ENCODE results near the gene XRCC4.

The XRCC4 gene

DNA sequence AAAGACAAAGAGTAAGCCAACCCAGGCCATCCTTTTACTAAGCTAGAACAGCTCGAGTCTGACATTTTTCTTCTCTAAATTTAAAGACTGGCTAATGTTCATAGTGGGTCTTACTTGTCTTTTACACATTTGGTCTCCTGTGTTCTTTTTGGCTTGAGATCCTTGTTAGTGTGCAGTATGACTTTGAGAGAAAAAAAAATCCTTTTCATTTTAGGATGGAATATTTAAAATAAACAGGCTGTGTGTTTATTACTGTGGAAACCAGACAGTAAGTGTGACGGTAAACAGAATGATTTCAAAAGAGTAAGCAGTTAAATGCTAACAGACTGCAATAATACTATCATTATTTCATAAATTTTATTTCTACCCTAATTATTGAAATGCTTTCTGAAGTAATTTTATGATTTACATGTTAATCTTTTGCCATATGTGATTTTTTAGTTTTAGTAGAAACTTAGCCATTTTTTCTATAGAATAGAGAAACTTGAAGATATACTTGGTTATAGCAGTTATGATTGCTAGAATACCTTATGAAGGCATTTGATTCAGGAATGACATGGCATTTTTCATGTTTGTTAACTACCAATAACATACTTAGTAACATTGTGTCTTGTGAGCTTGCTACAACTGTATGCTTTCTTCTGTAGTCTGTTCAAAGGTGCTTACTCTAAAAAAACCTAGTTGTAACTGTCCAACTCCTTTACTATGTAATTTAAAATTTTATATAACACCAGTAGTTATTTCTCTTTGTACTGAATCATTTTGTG lies 92.4 kb downstream of the XRCC4 start (continued):
- TF ChIP-seq, protein P1, sequence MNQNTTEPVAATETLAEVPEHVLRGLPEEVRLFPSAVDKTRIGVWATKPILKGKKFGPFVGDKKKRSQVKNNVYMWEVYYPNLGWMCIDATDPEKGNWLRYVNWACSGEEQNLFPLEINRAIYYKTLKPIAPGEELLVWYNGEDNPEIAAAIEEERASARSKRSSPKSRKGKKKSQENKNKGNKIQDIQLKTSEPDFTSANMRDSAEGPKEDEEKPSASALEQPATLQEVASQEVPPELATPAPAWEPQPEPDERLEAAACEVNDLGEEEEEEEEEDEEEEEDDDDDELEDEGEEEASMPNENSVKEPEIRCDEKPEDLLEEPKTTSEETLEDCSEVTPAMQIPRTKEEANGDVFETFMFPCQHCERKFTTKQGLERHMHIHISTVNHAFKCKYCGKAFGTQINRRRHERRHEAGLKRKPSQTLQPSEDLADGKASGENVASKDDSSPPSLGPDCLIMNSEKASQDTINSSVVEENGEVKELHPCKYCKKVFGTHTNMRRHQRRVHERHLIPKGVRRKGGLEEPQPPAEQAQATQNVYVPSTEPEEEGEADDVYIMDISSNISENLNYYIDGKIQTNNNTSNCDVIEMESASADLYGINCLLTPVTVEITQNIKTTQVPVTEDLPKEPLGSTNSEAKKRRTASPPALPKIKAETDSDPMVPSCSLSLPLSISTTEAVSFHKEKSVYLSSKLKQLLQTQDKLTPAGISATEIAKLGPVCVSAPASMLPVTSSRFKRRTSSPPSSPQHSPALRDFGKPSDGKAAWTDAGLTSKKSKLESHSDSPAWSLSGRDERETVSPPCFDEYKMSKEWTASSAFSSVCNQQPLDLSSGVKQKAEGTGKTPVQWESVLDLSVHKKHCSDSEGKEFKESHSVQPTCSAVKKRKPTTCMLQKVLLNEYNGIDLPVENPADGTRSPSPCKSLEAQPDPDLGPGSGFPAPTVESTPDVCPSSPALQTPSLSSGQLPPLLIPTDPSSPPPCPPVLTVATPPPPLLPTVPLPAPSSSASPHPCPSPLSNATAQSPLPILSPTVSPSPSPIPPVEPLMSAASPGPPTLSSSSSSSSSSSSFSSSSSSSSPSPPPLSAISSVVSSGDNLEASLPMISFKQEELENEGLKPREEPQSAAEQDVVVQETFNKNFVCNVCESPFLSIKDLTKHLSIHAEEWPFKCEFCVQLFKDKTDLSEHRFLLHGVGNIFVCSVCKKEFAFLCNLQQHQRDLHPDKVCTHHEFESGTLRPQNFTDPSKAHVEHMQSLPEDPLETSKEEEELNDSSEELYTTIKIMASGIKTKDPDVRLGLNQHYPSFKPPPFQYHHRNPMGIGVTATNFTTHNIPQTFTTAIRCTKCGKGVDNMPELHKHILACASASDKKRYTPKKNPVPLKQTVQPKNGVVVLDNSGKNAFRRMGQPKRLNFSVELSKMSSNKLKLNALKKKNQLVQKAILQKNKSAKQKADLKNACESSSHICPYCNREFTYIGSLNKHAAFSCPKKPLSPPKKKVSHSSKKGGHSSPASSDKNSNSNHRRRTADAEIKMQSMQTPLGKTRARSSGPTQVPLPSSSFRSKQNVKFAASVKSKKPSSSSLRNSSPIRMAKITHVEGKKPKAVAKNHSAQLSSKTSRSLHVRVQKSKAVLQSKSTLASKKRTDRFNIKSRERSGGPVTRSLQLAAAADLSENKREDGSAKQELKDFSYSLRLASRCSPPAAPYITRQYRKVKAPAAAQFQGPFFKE (tag by site-specific recombination; IDR thresholded peaks at IDR 0.05; ENCODE audit: borderline replicate concordance): no peak
- TF ChIP-seq ZNF221 (tag by site-specific recombination; IDR thresholded peaks at IDR 0.05; ENCODE audit: borderline replicate concordance) (no peak), ZNF777 (tag by site-specific recombination; IDR thresholded peaks at IDR 0.05; ENCODE audit: borderline replicate concordance) (no peak), RBAK (tag by site-specific recombination; IDR thresholded peaks at IDR 0.05) (no peak), ZNF664 (tag by site-specific recombination; IDR thresholded peaks at IDR 0.05) (no peak)
- TF ChIP-seq, protein P2, sequence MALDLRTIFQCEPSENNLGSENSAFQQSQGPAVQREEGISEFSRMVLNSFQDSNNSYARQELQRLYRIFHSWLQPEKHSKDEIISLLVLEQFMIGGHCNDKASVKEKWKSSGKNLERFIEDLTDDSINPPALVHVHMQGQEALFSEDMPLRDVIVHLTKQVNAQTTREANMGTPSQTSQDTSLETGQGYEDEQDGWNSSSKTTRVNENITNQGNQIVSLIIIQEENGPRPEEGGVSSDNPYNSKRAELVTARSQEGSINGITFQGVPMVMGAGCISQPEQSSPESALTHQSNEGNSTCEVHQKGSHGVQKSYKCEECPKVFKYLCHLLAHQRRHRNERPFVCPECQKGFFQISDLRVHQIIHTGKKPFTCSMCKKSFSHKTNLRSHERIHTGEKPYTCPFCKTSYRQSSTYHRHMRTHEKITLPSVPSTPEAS (tag by site-specific recombination; IDR thresholded peaks at IDR 0.05): no peak
- TF ChIP-seq, protein P3, sequence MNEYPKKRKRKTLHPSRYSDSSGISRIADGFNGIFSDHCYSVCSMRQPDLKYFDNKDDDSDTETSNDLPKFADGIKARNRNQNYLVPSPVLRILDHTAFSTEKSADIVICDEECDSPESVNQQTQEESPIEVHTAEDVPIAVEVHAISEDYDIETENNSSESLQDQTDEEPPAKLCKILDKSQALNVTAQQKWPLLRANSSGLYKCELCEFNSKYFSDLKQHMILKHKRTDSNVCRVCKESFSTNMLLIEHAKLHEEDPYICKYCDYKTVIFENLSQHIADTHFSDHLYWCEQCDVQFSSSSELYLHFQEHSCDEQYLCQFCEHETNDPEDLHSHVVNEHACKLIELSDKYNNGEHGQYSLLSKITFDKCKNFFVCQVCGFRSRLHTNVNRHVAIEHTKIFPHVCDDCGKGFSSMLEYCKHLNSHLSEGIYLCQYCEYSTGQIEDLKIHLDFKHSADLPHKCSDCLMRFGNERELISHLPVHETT (tag by site-specific recombination; IDR thresholded peaks at IDR 0.05): no peak

DNA sequence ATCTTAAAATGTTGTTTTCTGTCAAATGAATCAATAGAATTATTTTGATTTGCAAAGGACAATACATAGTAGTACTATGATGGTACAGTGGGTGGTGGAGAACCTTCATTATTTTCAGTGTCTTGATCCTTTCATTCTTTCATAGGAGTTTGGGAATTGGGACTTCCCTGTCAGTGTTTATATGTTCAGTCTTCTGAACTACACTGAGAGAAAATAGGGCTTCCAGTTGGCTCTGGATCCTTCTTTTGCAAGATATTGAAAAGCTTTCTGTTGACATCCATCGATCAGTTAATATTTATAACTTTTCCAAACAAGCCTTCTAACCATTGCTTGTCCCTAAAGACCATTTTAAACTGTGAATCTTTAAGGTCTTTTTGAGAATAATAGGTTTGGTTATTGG lies 94.7 kb downstream of the XRCC4 start:
- no peaks in the 10 kb centered on the region for H3K36me3 ChIP-seq (ENCODE audit: control insufficient read depth in 2 of 2, insufficient read depth in 1 of 2, low read length in 2 of 2)
- no peak overlapping the region for H3K27ac ChIP-seq (ENCODE audit: extremely low read depth, low read depth, low read length)
- no peaks in the 10 kb centered on the region for H3K9me3 ChIP-seq (ENCODE audit: control insufficient read depth, insufficient read depth, low read depth, low read length)
- ChIA-PET POLR2A (no interaction called here), CTCF (no interaction called here)
- H3K4me3 ChIP-seq (ENCODE audit: low read depth, low read length): no peak overlapping the region
- no peaks in the 10 kb centered on the region for H3K4me1 ChIP-seq (ENCODE audit: control insufficient read depth, insufficient read depth, low read length)
- no peak for TF ChIP-seq SCRT1 (tag by site-specific recombination; IDR thresholded peaks at IDR 0.05; ENCODE audit: borderline replicate concordance)
- TF ChIP-seq, protein P4, sequence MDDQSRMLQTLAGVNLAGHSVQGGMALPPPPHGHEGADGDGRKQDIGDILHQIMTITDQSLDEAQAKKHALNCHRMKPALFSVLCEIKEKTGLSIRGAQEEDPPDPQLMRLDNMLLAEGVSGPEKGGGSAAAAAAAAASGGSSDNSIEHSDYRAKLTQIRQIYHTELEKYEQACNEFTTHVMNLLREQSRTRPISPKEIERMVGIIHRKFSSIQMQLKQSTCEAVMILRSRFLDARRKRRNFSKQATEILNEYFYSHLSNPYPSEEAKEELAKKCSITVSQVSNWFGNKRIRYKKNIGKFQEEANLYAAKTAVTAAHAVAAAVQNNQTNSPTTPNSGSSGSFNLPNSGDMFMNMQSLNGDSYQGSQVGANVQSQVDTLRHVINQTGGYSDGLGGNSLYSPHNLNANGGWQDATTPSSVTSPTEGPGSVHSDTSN (CRISPR knock-in tag; IDR thresholded peaks at IDR 0.05): no peak
- no peak for TF ChIP-seq ZNF629 (tag by site-specific recombination; IDR thresholded peaks at IDR 0.05)
- TF ChIP-seq ZSCAN30 (tag by site-specific recombination; IDR thresholded peaks at IDR 0.05): no peak

DNA sequence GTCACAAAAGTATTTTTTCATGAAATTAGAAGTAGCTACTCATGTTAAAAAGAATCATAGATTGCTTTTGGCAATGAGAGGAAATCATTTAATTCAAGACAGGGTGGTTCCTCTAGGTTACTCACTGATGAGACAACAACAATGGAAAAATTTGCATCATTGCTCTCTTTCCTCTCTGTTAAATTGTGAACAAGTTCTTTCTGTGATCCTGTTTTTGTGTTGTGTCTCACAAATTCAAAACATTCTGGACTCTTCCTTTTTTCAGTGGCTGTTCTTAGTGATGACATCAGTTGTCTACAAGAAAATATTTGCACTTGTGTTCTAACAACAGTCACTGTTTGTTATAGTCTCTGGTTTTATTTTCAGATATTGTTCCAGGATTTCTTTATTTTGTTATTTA lies 95.3 kb downstream of the XRCC4 start:
- CTCF ChIA-PET: no interaction called here
- H3K9me3 ChIP-seq (ENCODE audit: control insufficient read depth, insufficient read depth, low read depth, low read length): no peaks in the 10 kb centered on the region
- TF ChIP-seq ZNF677 (tag by site-specific recombination; IDR thresholded peaks at IDR 0.05) (peak; percentile 61; the same call in 1 of the 2 replicates), HOXD13 (CRISPR knock-in tag; IDR thresholded peaks at IDR 0.05; ENCODE audit: borderline replicate concordance) (no peak)
- H3K4me3 ChIP-seq (ENCODE audit: low read depth, low read length): no peak overlapping the region
- POLR2A ChIA-PET: no interaction called here
- no peaks in the 10 kb centered on the region for H3K4me1 ChIP-seq (ENCODE audit: control insufficient read depth, insufficient read depth, low read length)
- H3K27ac ChIP-seq (ENCODE audit: extremely low read depth, low read depth, low read length): no peak overlapping the region
- no peaks in the 10 kb centered on the region for H3K36me3 ChIP-seq (ENCODE audit: control insufficient read depth in 2 of 2, insufficient read depth in 1 of 2, low read length in 2 of 2)
